Natural killer cell (primary cell): Measurements from ENCODE around the gene SRRT. TPM values are rescaled to one million over a fixed set of nuclear protein-coding genes. Genes with fewer than 3 reads are reported as not detected.
"Not testable (repeated sequence)": the region's sequence is repeated elsewhere in the genome, so short reads cannot be mapped to it uniquely, and the experiment has no call there.

Experiments used
- ATAC-seq, 3 donors: fragments of 150-1000 bp in 2 of 3; fragments of 200-7000 bp in 1 of 3; cut with Tn5 transposase; 1 replicate in 1 of 3; 2 replicates in 2 of 3; pipeline ENCODE4 v1.10.0; 2021; ENCODE audit warnings: mild to moderate bottlenecking in 2 of 3, moderate library complexity in 2 of 3
- DNase-seq, 2 donors: peaks; one replicate each; pipeline versions ENCODE4 v3.0.0 to v3.0.0-alpha.2; 2013 to 2021; ENCODE audit warnings: mixed read lengths in 1 of 2
- H3K27ac ChIP-seq: one replicate; pipeline ENCODE4 v1.5.1; 2013; ENCODE audit warnings: mild to moderate bottlenecking, low read length
- H3K27me3 ChIP-seq: one replicate; pipeline ENCODE4 v1.6.1; 2013; ENCODE audit warnings: low read length; ENCODE audit not compliant: control insufficient read depth, insufficient read depth
- H3K36me3 ChIP-seq: one replicate; pipeline ENCODE4 v1.6.1; 2013; ENCODE audit warnings: low read length; ENCODE audit not compliant: control insufficient read depth, insufficient read depth
- H3K4me1 ChIP-seq: one replicate; pipeline ENCODE4 v1.6.1; 2013; ENCODE audit warnings: low read length; ENCODE audit not compliant: control insufficient read depth, insufficient read depth
- H3K4me3 ChIP-seq: one replicate; pipeline ENCODE4 v1.5.1; 2013; ENCODE audit warnings: low read length
- H3K9me3 ChIP-seq: one replicate; pipeline ENCODE4 v1.6.1; 2013; ENCODE audit warnings: low read length; ENCODE audit not compliant: control insufficient read depth, insufficient read depth
- H3K27ac Mint-ChIP-seq, 2 donors: one replicate each; pipeline ENCODE4 v1.8.0; 2022; ENCODE audit warnings: mild to moderate bottlenecking in 2 of 2, mixed read lengths in 2 of 2, moderate library complexity in 1 of 2
- H3K27me3 Mint-ChIP-seq, 2 donors: one replicate each; pipeline ENCODE4 v1.8.0; 2022; ENCODE audit warnings: low read depth in 2 of 2, mixed read lengths in 2 of 2
- H3K36me3 Mint-ChIP-seq: one replicate; pipeline ENCODE4 v1.8.0; 2022; ENCODE audit warnings: mixed read lengths
- H3K4me1 Mint-ChIP-seq, 2 donors: one replicate each; pipeline ENCODE4 v1.8.0; 2022; ENCODE audit warnings: mixed read lengths in 2 of 2
- H3K4me3 Mint-ChIP-seq: one replicate; pipeline ENCODE4 v1.8.0; 2022; ENCODE audit warnings: mild to moderate bottlenecking, moderate library complexity, mixed read lengths
- H3K9me3 Mint-ChIP-seq, 2 donors: one replicate each; pipeline ENCODE4 v1.8.0; 2022; ENCODE audit warnings: mixed read lengths in 2 of 2
- CTCF ChIP-seq: fragments of 200-600 bp; IDR thresholded peaks from one replicate; pipeline ENCODE4 v1.8.0; 2022; ENCODE audit warnings: antibody characterized with exemption
- WGBS: methylation state at CpG from one replicate; pipeline ENCODE4 v1.1.7; 2013; ENCODE audit warnings: missing lambda C conversion rate; ENCODE audit not compliant: insufficient coverage; 5-methylcytosine and 5-hydroxymethylcytosine counted together
- intact Hi-C: fragments of 100-400 bp; cut with micrococcal nuclease; formaldehyde crosslinking; loops from one replicate; pipeline ENCODE4 v1.14.2; 2022
- total RNA-seq, 4 donors: library from RNA; stranded (reverse); fragments of 120-200 nt in 1 of 4; gene quantifications; one replicate each; pipeline versions ENCODE4 v1.2.3 to v1.2.4, GENCODE V29; 2013 to 2022

SRRT gene
- total RNA-seq, 3 donors from 2014 or later (not counting 1 experiment from before 2014, with no cell fraction given): 281 to 307 (median 288) TPM

- no peaks in the 10 kb centered on the region for H3K4me1 Mint-ChIP-seq
- no peaks in the 10 kb centered on the region for H3K9me3 Mint-ChIP-seq
These were observed 46.1 kb downstream of the SRRT start for GRCh38 chr7:100921039-100921438.

GRCh38 chr7:100923616-100924015 lies 48.7 kb downstream of the SRRT start:
- H3K4me1 Mint-ChIP-seq, ATAC-seq, H3K27ac Mint-ChIP-seq, DNase-seq, H3K27me3 ChIP-seq, H3K9me3 Mint-ChIP-seq, H3K4me3 ChIP-seq, H3K9me3 ChIP-seq, H3K36me3 ChIP-seq, intact Hi-C loops, H3K27ac ChIP-seq, H3K36me3 Mint-ChIP-seq, H3K4me3 Mint-ChIP-seq, H3K4me1 ChIP-seq: not testable (repeated sequence)
- peaks cover 19 to 33% of the 10 kb centered on the region in 2 donors for H3K27me3 Mint-ChIP-seq
- WGBS: 58% methylated on average over 4 of the region's 4 CpGs

More at GRCh38 chr7:100921039-100921438, 46.1 kb downstream of the SRRT start:
- no peak for TF ChIP-seq CTCF
- no peaks in the 10 kb centered on the region for H3K9me3 ChIP-seq
- Mint-ChIP-seq H3K36me3 (no peaks in the 10 kb centered on the region), H3K4me3 (no peak overlapping the region), H3K27ac (no peak overlapping the region), H3K27me3 (peaks cover 22 to 33% of the 10 kb centered on the region in 2 donors)
- no peaks in the 10 kb centered on the region for H3K36me3 ChIP-seq
- intact Hi-C loops: no loop called here
- no peak for ATAC-seq
- no peaks in the 10 kb centered on the region for H3K27me3 ChIP-seq
- no peaks in the 10 kb centered on the region for H3K4me1 ChIP-seq
- no peak overlapping the region for H3K4me3 ChIP-seq
- DNase-seq: no peak
- H3K27ac ChIP-seq: no peak overlapping the region

GRCh38 chr7:100929808-100930174 lies 54.9 kb downstream of the SRRT start:
- H3K27me3 Mint-ChIP-seq: peaks cover 0 to 7% of the 10 kb centered on the region in 2 donors
- TF ChIP-seq CTCF: no peak
- 88% methylated on average over 1 of the region's 1 CpG for WGBS
- Histone ChIP-seq H3K4me1 (no peaks in the 10 kb centered on the region), H3K27me3 (peaks cover 2% of the 10 kb centered on the region), H3K36me3 (no peaks in the 10 kb centered on the region), H3K4me3 (no peak overlapping the region), H3K9me3 (no peaks in the 10 kb centered on the region), H3K27ac (no peak overlapping the region)
- no peak overlapping the region for H3K4me3 Mint-ChIP-seq
- H3K9me3 Mint-ChIP-seq: no peaks in the 10 kb centered on the region
- DNase-seq: no peak
- intact Hi-C loops: no loop called here
- H3K4me1 Mint-ChIP-seq: no peaks in the 10 kb centered on the region
- no peak for ATAC-seq
- H3K36me3 Mint-ChIP-seq: no peaks in the 10 kb centered on the region
- no peak overlapping the region for H3K27ac Mint-ChIP-seq

GRCh38 chr7:100933734-100934133 lies 58.8 kb downstream of the SRRT start:
- DNase-seq: no peak

GRCh38 chr7:100935381-100935780 lies 60.5 kb downstream of the SRRT start:
- H3K4me1 ChIP-seq, H3K27me3 ChIP-seq, H3K9me3 ChIP-seq, H3K4me3 Mint-ChIP-seq, H3K36me3 Mint-ChIP-seq, H3K27ac Mint-ChIP-seq, H3K27ac ChIP-seq, ATAC-seq, H3K36me3 ChIP-seq, H3K27me3 Mint-ChIP-seq, DNase-seq, intact Hi-C loops, H3K9me3 Mint-ChIP-seq, H3K4me3 ChIP-seq, H3K4me1 Mint-ChIP-seq: not testable (repeated sequence)
- 44% methylated on average over 1 of the region's 2 CpGs for WGBS

More at GRCh38 chr7:100933734-100934133, 58.8 kb downstream of the SRRT start:
- no peak overlapping the region for H3K27ac ChIP-seq
- H3K9me3 ChIP-seq: no peaks in the 10 kb centered on the region
- Mint-ChIP-seq H3K9me3 (no peaks in the 10 kb centered on the region), H3K36me3 (no peaks in the 10 kb centered on the region), H3K4me1 (no peaks in the 10 kb centered on the region), H3K4me3 (no peak overlapping the region), H3K27ac (no peak overlapping the region), H3K27me3 (peaks cover 0 to 9% of the 10 kb centered on the region in 2 donors)
- H3K4me3 ChIP-seq: no peak overlapping the region
- 55% methylated on average over 4 of the region's 4 CpGs for WGBS
- H3K27me3 ChIP-seq: peaks cover 2% of the 10 kb centered on the region
- no peaks in the 10 kb centered on the region for H3K4me1 ChIP-seq
- intact Hi-C loops: no loop called here
- TF ChIP-seq CTCF: no peak
- no peaks in the 10 kb centered on the region for H3K36me3 ChIP-seq
- ATAC-seq: no peak

GRCh38 chr7:100936167-100936566 lies 61.3 kb downstream of the SRRT start:
- H3K4me3 Mint-ChIP-seq, H3K27me3 ChIP-seq, H3K4me1 Mint-ChIP-seq, H3K4me3 ChIP-seq, H3K27ac ChIP-seq, H3K9me3 Mint-ChIP-seq, H3K36me3 ChIP-seq, H3K27me3 Mint-ChIP-seq, H3K27ac Mint-ChIP-seq, H3K36me3 Mint-ChIP-seq, H3K9me3 ChIP-seq, intact Hi-C loops, ATAC-seq, H3K4me1 ChIP-seq, DNase-seq: not testable (repeated sequence)
- 93% methylated on average over 5 of the region's 7 CpGs for WGBS
